WTC11 (cell line): ENCODE measurements around the gene CSNK1G1. TPM values are rescaled to one million over a fixed set of nuclear protein-coding genes. Genes with fewer than 3 reads are reported as not detected.

ENCODE experiments used
- ATAC-seq: fragments of 200-7000 bp; cut with Tn5 transposase; 2 replicates; pipeline ENCODE4 v1.10.0; 2021; ENCODE audit warnings: mild to moderate bottlenecking, moderate library complexity
- CTCF ChIA-PET: fragments of 300-600 bp; sonication (Branson Sonifier 250); formaldehyde crosslinking; loops from one replicate; lab custom pipeline; 2021; ENCODE audit warnings: antibody characterized with exemption; lab: Charles Lee
- POLR2A ChIA-PET: fragments of 350-600 bp; sonication (Branson Sonifier 250); formaldehyde crosslinking; loops from one replicate; lab custom pipeline; 2021; ENCODE audit warnings: antibody characterized with exemption; lab: Charles Lee
- DNase-seq: peaks from one replicate; pipeline ENCODE4 v3.0.0; 2021; ENCODE audit warnings: low spot score
- H3K27ac Mint-ChIP-seq: 2 replicates; pipeline ENCODE4 v1.8.0; 2021; ENCODE audit warnings: mixed read lengths
- H3K27me3 Mint-ChIP-seq: 2 replicates; pipeline ENCODE4 v1.8.0; 2021; ENCODE audit warnings: low read depth, mild to moderate bottlenecking, moderate library complexity, mixed read lengths
- H3K36me3 Mint-ChIP-seq: 2 replicates; pipeline ENCODE4 v1.8.0; 2021; ENCODE audit warnings: mixed read lengths
- H3K4me1 Mint-ChIP-seq: 2 replicates; pipeline ENCODE4 v1.8.0; 2022; ENCODE audit warnings: mixed read lengths
- H3K4me3 Mint-ChIP-seq: 2 replicates; pipeline ENCODE4 v1.8.0; 2021; ENCODE audit warnings: mild to moderate bottlenecking, moderate library complexity, mixed read lengths
- H3K9me3 Mint-ChIP-seq: 2 replicates; pipeline ENCODE4 v1.8.0; 2021; ENCODE audit warnings: mixed read lengths
- ATF6 ChIP-seq: sonication (generic); formaldehyde crosslinking; IDR thresholded peaks from 2 replicates; pipeline ENCODE4 v1.8.1; 2023; ENCODE audit warnings: mild to moderate bottlenecking, missing genetic modification reagents
- CREB1 ChIP-seq: sonication (generic); formaldehyde crosslinking; IDR thresholded peaks from 2 replicates; pipeline ENCODE4 v1.8.0; 2023; ENCODE audit warnings: mild to moderate bottlenecking, missing genetic modification reagents
- EMX1 ChIP-seq: fragments of 250-450 bp; sonication (Bioruptor Pico); IDR thresholded peaks from 2 replicates; pipeline ENCODE4 v1.8.0; 2021; ENCODE audit warnings: mild to moderate bottlenecking
- ERG ChIP-seq: fragments of 250-450 bp; sonication (Bioruptor Pico); IDR thresholded peaks from 2 replicates; pipeline ENCODE4 v1.8.0; 2021; ENCODE audit warnings: mild to moderate bottlenecking
- ETV6 ChIP-seq: sonication (generic); formaldehyde crosslinking; IDR thresholded peaks from 2 replicates; pipeline ENCODE4 v1.8.1; 2022; ENCODE audit warnings: mild to moderate bottlenecking, missing genetic modification reagents
- FOXP1 ChIP-seq: sonication (generic); formaldehyde crosslinking; IDR thresholded peaks from 2 replicates; pipeline ENCODE4 v1.8.0; 2022; ENCODE audit warnings: missing genetic modification reagents, mild to moderate bottlenecking, moderate library complexity, borderline replicate concordance
- MYBL2 ChIP-seq: sonication (generic); formaldehyde crosslinking; IDR thresholded peaks from 2 replicates; pipeline ENCODE4 v1.8.1; 2023; ENCODE audit warnings: mild to moderate bottlenecking, moderate library complexity, missing genetic modification reagents
- NR3C1 ChIP-seq: sonication (generic); formaldehyde crosslinking; conservative IDR thresholded peaks from 2 replicates; pipeline ENCODE4 v1.8.1; 2023; ENCODE audit warnings: low read depth, mild to moderate bottlenecking, missing genetic modification reagents
- OVOL2 ChIP-seq: fragments of 250-450 bp; sonication (Bioruptor Pico); IDR thresholded peaks from 2 replicates; pipeline ENCODE4 v1.9.0; 2021; ENCODE audit warnings: mild to moderate bottlenecking, borderline replicate concordance
- SP1 ChIP-seq: sonication (generic); formaldehyde crosslinking; conservative IDR thresholded peaks from 2 replicates; pipeline ENCODE4 v1.8.1; 2022; ENCODE audit warnings: missing genetic modification reagents
- ZNF512 ChIP-seq: sonication (generic); formaldehyde crosslinking; IDR thresholded peaks from 2 replicates; pipeline ENCODE4 v1.8.1; 2022; ENCODE audit warnings: missing genetic modification reagents, borderline replicate concordance
- total RNA-seq: library from RNA; stranded (reverse); gene quantifications from 3 replicates; pipeline ENCODE4 v1.2.3, GENCODE V29; 2021
- TF ChIP-seq, protein P1 (sequence below): sonication (generic); formaldehyde crosslinking; IDR thresholded peaks from 2 replicates; pipeline ENCODE4 v1.8.1; 2022; ENCODE audit warnings: low read depth, missing genetic modification reagents, borderline replicate concordance
- TF ChIP-seq, protein P2 (sequence below): sonication (generic); formaldehyde crosslinking; IDR thresholded peaks from 2 replicates; pipeline ENCODE4 v1.8.0; 2023; ENCODE audit warnings: missing genetic modification reagents, mild to moderate bottlenecking, borderline replicate concordance
- TF ChIP-seq, protein P3 (sequence below): fragments of 250-450 bp; sonication (Bioruptor Pico); IDR thresholded peaks from 2 replicates; pipeline ENCODE4 v1.9.0; 2021; ENCODE audit warnings: moderate library complexity, mild to moderate bottlenecking, inconsistent platforms, borderline replicate concordance

Gene CSNK1G1
- total RNA-seq, 1 experiment from 2014 or later, result 19.3 TPM

DNA sequence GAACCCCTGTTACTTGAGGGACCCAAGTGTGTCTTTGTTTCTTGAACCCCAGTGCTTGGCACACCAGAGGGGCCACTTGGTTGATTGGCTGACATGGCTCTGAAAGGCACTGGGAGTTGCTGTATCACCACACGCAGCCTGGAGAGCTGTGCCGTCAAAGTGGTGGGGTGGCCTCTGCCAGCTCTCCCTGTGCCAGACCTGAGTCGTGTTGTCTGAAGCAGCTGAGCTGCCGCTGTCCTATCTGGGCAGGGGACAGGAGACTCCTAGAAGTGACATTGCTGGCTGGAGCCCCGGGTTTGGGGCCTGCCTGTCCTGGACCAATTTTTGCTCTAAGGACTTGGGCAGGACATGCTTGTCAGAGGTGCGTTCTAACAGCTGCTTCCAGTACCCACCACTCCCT lies 209.9 kb downstream of the CSNK1G1 start:
- Mint-ChIP-seq H3K36me3 (no peaks in the 10 kb centered on the region), H3K4me1 (peaks cover 8% of the 10 kb centered on the region), H3K27me3 (peaks cover 18% of the 10 kb centered on the region), H3K4me3 (no peak overlapping the region), H3K27ac (no peak overlapping the region), H3K9me3 (no peaks in the 10 kb centered on the region)
- no peak for TF ChIP-seq NR3C1 (CRISPR knock-in tag)
- TF ChIP-seq FOXP1 (CRISPR knock-in tag), result no peak
- TF ChIP-seq, protein P1, sequence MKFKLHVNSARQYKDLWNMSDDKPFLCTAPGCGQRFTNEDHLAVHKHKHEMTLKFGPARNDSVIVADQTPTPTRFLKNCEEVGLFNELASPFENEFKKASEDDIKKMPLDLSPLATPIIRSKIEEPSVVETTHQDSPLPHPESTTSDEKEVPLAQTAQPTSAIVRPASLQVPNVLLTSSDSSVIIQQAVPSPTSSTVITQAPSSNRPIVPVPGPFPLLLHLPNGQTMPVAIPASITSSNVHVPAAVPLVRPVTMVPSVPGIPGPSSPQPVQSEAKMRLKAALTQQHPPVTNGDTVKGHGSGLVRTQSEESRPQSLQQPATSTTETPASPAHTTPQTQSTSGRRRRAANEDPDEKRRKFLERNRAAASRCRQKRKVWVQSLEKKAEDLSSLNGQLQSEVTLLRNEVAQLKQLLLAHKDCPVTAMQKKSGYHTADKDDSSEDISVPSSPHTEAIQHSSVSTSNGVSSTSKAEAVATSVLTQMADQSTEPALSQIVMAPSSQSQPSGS, result no peak
- TF ChIP-seq ETV6 (CRISPR knock-in tag), result no peak
- no peak for TF ChIP-seq SP1 (CRISPR knock-in tag)
- no peak for TF ChIP-seq OVOL2
- no peak for TF ChIP-seq ATF6 (CRISPR knock-in tag)
- TF ChIP-seq, protein P2, sequence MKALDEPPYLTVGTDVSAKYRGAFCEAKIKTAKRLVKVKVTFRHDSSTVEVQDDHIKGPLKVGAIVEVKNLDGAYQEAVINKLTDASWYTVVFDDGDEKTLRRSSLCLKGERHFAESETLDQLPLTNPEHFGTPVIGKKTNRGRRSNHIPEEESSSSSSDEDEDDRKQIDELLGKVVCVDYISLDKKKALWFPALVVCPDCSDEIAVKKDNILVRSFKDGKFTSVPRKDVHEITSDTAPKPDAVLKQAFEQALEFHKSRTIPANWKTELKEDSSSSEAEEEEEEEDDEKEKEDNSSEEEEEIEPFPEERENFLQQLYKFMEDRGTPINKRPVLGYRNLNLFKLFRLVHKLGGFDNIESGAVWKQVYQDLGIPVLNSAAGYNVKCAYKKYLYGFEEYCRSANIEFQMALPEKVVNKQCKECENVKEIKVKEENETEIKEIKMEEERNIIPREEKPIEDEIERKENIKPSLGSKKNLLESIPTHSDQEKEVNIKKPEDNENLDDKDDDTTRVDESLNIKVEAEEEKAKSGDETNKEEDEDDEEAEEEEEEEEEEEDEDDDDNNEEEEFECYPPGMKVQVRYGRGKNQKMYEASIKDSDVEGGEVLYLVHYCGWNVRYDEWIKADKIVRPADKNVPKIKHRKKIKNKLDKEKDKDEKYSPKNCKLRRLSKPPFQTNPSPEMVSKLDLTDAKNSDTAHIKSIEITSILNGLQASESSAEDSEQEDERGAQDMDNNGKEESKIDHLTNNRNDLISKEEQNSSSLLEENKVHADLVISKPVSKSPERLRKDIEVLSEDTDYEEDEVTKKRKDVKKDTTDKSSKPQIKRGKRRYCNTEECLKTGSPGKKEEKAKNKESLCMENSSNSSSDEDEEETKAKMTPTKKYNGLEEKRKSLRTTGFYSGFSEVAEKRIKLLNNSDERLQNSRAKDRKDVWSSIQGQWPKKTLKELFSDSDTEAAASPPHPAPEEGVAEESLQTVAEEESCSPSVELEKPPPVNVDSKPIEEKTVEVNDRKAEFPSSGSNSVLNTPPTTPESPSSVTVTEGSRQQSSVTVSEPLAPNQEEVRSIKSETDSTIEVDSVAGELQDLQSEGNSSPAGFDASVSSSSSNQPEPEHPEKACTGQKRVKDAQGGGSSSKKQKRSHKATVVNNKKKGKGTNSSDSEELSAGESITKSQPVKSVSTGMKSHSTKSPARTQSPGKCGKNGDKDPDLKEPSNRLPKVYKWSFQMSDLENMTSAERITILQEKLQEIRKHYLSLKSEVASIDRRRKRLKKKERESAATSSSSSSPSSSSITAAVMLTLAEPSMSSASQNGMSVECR (CRISPR knock-in tag), result no peak
- TF ChIP-seq ZNF512 (CRISPR knock-in tag), result no peak
- no peak for TF ChIP-seq EMX1 (CRISPR knock-in tag)
- TF ChIP-seq CREB1 (CRISPR knock-in tag), result no peak
- no peak for TF ChIP-seq MYBL2 (CRISPR knock-in tag)
- TF ChIP-seq ERG (CRISPR knock-in tag), result no peak
- TF ChIP-seq, protein P3, sequence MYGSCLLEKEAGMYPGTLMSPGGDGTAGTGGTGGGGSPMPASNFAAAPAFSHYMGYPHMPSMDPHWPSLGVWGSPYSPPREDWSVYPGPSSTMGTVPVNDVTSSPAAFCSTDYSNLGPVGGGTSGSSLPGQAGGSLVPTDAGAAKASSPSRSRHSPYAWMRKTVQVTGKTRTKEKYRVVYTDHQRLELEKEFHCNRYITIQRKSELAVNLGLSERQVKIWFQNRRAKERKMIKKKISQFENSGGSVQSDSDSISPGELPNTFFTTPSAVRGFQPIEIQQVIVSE (CRISPR knock-in tag), result no peak
- ATAC-seq, result no peak
- DNase-seq, result no peak
- CTCF ChIA-PET, result interaction anchor here (4.9 kb wide), 1 partner anchor 8 kb away, joined by 39 read pairs; no protein-coding TSS in a partner anchor
- POLR2A ChIA-PET, result no interaction called here
